GM19193 (cell line): ENCODE measurements around the gene JUP.

Experiments
- POLR2A ChIP-seq: IDR thresholded peaks from 4 replicates; pipeline ENCODE4 v1.6.1; 2011; ENCODE audit not compliant: insufficient read depth, insufficient read length; ENCODE audit errors: extremely low read depth

Gene JUP

DNA sequence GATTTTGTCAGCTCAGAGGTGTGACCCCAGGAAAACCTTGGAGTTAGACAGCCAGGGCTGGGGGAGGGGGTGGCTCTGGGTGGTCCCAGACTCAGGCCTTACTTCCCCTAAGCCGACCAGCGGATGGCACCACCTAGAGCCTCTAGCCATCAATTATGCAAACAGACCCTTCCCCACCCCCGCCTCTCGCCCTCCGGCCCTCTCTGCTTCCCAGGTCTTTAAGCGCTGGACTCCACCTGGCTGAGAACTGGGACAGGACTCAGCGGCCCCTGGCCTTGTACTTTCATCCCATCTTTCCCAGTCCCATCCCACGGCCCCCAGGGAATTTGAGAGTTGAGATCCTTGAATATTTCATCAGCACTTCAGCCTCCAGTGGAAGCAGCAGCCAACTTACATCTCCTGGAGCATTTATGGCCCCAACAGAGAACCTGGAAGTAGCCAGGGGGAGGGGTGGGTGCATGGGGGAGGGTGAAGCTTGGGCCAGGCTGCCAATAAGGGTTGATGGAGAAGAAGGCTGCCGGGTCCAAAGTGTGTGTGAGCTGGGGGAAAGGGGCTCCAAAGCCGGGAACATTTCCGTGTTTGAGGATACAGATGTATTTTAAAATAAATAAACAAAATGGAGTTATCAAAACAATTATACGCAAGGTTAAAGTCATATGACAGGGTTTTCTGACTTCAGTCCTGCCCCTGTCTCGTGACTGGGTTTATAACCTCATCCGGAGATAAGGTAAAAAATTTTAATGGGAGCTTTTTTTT, 7.5 kb upstream of the JUP start:
- no peak for TF ChIP-seq POLR2A

DNA sequence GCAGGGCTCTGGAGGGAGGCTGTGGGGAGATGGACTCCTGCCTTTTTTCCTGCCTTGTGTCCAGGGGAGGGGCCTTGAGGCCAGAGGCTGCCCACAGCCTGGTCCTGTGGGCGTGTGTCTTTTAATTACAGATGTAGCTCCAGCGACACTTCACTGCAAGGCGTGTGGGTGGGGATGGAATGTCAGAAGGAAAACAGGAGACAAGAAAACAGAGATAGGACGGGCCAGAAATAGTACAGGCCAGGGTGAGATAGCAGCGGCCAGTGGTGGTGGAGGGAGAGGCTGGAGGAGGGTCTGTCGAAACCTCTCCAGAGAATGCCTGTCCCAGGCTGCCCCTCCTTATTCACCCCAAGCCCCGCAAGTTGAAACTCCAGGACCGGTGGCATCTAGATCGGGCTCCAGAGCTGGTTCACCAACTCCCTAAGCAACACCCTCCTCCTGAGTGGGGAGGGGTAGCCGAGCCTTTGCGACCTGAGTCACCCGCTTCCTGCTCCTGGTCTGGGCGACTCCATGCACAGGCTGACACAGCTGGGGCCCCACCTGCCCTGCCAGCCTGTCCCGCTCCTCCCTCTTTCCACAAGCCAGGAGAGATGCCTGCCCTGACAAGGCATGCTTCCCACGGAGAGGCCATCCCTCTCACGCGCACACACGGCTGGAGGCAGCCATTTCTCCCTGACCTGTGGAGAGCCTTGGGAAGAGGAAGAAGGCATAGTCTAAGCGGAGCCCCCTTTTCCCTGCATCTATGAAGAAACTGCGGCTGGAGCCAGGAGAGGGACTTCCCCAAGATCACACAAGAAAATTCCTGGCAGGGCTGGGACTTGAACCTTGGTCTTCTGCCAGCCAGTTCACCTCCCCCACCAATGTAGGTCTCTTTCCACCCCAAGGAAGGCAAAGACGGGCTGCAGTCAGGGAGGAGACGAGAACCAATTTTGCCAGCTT, 6.6 kb upstream of the JUP start:
- no peak for TF ChIP-seq POLR2A

DNA sequence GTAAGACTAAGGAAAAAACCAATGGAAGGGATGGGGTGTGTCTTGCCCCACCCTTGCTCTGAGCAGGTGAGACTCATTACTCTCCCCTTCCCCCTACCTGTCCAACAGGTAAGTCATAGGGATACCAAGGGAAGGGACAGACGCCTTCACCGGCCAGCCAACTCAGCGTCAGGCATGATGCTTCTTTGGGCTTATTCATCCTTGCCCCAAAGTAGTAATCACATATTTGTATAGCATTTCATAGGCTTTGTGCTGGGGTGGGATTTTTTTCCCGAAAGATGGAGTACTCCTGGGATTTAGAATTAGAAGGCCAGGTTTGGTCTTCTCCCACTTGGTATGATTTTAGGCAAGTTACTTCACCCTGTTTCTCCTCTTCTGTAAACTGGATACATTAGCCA, 509 bp upstream of the JUP start:
- no peak for TF ChIP-seq POLR2A

DNA sequence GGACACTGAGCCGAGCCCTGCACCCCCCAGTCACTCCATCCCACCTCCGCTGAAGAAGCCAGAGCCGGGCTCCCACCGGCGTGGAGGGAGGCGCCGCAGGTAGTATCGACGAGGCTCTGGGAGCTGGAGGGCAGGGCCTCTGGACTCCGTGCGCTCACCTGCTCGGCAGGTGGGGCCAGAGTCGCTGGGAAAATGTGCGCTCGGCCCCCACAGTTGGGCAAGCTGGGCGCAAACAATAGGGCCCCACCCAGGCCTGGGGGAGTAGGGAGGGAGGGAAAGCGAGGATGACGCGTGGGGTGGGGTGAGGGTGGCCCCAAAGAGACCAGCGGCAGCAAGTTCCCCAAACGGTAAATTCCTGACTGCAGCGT, 668 bp downstream of the JUP start:
- TF ChIP-seq POLR2A: no peak

DNA sequence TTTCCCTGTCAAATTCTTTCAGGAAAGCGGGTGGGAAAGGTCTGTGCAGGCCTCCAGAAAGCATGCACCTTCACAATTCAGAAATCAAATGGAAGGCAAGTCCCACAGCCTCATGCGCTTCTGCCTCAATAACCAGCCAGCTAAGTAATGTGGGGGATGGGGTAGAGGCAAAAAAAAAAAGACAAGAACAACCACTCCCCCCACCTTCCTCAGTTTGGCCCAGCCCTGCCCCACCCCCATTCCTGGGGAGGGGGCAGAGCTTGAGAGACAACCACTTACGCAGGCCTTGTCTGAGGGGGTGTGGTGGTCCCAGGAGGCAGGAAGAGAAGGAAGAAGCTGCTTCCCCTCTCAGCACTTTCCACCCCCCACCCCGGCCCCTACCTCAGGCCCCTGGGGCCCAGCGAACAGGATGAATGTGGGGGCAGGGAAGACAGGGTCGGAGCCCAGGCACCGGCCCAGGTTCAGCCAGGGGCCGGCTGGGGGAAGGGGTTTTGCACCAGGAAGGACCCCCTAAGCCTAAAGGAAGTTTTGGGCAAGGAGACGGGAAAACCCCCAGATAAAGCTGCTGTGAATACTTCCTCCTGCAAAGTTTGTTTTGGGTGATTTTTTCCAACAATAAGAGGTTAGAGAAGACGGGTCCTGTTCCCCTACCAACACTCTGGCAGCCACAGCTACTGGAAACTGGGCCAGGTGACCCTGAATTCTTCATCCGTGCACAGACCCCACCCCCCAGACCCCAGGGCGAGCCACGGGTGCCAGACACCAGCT, 1.2 kb downstream of the JUP start:
- no peak for TF ChIP-seq POLR2A

DNA sequence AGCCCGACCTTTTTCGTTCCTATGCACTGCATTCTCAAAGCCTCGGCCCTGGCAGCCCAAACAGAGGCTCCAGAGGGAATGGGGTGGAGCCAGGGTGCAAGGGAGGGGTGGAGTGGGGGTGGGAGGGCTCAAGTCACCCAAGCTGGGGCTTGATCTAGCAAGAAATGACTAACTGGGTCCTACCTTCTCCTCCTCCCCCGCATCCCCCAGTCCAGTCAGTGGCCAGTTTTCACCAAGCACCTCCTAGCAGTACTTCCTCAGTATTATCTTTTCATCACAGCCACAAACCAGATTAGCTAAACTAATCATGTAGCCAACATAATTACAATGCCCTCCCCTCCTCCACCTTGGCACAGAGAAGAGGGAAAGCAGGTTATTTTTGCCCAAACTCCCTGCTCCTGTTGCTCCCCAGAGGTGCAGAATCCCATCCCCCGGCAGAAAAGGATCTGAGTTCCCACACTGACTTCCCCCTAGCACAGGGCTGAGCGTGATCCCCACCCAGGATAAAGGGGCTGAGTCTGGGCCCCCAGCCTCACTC, 2.2 kb downstream of the JUP start:
- TF ChIP-seq POLR2A: no peak

DNA sequence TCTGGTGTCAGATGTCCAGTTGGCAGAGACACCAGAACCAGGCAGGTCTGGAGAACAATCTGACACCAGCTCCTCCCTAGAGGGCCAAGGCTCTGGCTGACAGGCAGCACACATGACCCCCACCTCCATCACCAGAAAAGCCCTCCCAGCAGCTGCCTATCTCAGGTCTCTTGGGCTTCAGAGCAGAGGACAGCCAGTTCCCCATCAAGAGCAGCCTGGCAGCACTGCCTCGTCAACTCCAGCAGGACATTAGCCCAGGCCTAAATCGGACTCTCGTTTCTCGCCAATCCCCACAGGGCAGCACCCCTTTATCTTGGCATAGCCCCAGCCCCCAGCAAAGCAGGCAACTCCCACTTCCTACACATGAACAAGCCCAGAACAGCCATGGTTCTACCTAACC, 4.4 kb downstream of the JUP start:
- TF ChIP-seq POLR2A: no peak

DNA sequence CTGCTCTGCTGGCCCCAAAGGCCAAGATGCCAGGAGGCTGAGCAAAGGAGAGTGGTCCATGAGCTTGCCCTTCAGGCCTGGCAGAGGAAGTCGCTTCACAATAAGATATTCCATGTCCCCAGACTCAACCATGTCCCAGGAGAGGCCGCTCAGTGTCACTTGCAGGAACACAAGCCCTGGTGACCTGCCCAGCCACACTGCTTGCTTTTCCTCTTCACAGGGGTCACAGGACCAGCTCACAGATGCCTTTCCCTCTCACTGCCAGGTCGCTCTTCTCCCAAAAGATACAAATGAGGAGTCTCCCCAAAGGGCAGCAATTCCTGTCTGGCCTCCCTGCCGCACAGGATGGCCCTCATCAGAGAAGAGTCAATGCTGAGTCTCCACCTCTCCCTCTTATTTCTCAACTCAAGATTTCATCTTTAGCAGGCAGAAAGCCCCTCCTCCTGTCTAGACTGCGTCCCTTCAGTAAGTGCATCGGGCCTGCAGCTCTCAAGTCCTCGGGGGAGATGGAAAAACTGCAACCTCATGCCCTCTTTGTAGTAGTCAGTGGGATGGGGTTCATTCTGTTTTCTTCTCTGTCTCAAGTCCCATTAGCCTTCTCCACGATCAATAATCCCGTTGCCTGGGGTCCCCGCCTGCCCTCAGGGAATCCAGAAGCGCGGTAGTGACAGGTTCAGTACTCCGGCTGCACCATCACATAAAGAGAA, 5.0 kb downstream of the JUP start:
- TF ChIP-seq POLR2A: no peak

DNA sequence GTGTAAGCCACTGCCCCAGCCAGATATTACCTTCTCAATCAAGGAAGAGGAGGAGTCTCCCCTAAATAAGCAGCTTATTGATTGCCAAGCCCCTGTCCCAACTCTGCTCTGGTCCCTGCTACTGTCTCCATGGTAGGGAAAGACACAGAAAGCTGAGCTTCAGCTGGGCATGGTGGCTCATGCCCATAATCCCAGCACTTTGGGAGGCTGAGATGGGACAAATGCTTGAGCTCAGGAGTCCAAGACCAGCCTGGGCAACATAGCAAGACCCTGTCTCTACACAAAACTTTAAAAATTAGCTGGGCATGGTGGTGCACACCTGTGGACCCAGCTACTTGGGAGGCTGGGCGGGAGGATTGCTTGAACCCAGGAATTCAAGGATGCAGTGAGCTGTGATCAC, 6.6 kb downstream of the JUP start:
- TF ChIP-seq POLR2A: no peak

DNA sequence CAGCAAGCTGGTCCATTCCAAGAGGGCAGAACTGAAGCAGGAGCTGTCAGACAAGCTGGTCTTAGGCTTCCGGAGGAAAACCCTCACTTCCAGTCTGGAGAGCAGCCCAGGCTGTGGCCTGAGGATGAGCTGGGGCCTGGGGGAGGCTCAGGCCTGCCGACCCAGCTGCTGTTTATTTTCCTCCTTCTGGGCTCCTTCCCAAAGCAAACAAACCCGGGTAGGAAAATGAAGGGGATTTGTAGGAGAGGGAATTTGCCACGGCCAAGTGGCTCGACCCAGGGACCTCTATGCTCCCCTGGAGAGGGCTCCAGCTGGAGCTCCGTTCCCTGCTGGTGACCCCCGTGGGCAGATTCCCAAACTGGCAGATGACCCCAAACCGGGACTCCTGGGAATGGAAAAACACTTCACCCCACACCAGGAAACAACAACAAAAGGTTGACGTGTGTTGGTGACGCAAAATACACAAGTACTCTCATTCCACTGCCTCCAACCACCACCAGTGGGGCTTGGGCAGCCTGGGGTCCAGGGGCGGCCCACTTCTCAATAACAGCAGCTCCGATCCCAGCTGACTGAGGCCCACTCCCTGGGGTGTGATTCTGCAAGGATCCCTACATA, 8.8 kb downstream of the JUP start:
- TF ChIP-seq POLR2A: no peak

DNA sequence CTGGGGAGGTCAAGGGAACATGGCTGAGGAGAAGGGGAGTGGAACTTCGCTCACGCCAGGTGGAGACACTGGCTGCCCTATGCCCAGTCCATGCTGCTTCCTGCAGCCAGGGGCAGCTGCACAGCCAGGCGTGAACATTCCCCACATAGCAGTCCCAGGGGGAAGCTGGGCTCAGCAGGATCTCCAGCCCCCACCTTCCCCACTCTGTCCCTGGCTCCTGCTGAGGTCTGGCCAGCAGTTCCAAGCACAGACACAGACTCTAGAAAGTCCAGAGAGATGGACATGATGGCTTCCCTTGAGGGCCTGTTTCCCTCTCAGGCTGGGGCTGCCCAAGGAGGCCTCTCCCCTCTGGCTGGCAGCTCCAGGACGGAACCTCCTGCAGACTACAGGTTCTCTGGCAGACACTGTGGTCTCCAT, 9.3 kb downstream of the JUP start:
- no peak for TF ChIP-seq POLR2A

DNA sequence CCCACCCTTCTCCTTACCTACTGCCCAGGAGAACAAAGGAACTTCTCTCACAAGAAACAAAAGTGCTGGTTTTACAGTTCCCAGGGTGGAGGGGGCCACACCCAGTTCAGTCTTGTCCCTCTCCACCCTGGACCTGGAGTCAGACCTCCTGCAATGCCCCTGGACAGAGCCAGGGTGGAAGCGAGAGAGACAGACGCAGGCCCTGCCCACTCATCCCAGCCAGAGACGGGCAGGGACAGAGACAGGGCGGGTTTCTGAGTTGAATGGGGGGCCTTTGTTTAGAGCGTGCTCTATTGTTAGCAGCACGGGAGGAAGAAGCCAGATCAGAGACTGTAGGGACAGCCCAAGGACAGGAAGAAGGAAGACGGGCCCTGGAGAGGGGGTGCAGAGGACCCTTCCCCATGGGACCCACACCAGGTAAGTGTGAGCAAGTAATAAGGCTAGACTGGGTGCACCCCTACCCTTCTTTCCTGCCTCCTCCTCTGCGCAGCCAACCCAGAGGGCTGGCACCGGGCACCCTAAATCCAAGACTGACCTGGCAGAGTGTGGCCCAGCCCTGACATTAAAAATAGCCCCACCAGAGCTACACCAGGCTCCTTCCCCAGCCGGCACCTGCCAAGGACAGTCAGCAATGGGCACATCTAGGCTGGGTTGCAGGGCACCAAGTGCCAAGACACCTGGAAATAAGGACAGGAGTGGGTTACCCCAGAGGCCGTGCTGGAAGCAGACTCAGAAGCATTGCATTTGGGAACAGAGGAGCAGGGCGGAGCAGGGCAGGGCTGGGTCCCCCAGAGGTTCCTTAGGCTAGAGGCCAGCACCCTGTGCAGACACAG, 10.9 kb downstream of the JUP start:
- TF ChIP-seq POLR2A: no peak

DNA sequence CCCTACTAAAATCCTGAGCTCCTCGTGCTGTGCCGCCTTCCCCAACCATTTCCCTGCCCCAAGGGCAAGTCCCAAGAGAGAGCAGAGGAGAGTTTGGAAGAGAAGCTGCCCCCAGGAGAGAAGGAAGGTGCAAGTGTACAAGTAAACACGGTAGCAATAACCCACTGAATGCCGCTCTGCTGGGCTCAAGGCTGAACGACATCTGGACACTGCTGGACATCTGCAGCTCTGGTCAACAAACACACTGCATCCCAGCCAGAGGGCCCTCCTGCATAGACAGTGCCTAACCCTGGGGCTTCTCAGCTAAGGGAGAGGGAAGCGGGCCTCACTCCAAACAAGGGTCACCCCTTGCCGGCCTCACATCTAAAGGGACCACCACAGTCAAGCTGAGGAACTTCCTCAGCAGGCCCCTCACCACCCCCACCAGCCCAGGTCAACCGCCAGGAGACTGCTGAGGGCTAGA, 12.7 kb downstream of the JUP start:
- no peak for TF ChIP-seq POLR2A
